Germinal center (tissue), 1 donor: ENCODE data around the gene ACOT4.
"Not testable (repeated sequence)": the region's sequence is repeated elsewhere in the genome, so short reads cannot be mapped to it uniquely, and the experiment has no call there.

ENCODE experiments used
- DNase-seq: peaks from one replicate; pipeline ENCODE4 v3.0.0; 2012; ENCODE audit warnings: mixed read lengths, low spot score

The ACOT4 gene

DNA sequence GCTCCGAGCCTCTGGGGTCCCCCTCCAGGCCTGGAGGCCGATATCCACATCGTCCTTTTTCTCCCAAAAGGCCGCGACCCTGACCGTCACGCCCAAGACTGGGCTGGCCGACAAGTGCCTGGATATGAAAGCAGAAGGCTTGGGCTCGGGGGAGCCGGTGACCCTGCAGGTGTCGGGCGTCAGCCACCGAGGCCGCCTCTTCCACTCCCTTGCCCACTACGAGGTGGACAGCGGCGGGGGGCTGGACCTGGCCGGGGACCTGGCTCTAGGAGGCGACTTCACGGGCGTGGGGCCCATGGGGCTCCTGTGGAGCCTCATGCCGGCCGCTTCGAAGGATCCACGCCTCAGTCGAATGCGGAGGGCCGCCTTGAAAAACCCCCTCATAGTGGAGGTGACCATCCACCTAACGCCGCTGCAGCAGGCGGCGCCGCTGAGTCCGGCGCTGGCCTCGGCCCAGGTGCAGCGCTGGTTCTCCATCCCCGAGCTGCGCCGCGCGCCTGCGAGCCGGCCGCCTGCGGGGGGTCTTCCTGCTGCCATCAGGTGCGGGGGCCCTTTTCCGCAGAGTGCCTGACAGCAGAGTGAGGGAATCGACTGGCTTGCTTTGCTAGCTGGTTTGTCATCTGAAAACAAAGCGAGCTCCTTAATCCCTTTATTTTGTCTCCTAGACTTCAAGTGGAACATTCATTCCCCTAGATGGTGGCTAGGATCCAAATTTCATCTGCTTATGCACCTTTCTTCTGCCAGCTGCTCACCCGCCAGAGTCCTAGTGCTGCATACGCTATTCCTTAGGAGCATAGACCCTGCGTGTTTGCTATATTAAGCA, 42.5 kb downstream of the ACOT4 start:
- no peak for DNase-seq

GRCh38 chr14:73636355-73636754, 44.7 kb downstream of the ACOT4 start:
- DNase-seq = not testable (repeated sequence)

- DNase-seq = no peak
Measured at GRCh38 chr14:73637830-73638229, 46.2 kb downstream of the ACOT4 start.

DNA sequence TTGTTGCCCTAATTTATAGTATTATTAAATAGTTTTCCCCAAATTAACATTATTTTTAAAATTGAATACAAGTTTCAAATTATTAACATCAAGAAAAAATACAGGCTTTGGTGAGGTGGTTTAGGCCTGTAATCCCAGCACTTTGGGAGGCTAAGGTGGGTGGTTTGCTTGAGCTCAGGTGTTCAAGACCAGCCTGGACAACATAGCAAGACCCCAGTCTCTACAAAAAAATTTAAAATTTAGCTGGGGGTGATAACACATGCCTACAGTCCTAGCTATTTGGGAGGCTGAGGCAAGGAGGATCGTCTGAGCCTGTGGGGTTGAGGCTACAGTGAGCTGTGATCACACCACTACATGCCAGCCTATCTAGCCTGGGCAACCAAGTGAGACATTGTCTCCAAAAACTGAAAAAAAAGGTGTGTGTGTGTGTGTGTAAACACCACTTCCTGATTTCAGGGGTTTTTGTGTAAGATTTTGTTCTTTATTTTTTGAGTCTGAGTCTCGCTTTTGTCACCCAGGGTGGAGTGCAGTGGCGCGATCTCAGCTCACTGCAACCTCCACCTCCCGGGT, 49.2 kb downstream of the ACOT4 start:
- DNase-seq = no peak

DNA sequence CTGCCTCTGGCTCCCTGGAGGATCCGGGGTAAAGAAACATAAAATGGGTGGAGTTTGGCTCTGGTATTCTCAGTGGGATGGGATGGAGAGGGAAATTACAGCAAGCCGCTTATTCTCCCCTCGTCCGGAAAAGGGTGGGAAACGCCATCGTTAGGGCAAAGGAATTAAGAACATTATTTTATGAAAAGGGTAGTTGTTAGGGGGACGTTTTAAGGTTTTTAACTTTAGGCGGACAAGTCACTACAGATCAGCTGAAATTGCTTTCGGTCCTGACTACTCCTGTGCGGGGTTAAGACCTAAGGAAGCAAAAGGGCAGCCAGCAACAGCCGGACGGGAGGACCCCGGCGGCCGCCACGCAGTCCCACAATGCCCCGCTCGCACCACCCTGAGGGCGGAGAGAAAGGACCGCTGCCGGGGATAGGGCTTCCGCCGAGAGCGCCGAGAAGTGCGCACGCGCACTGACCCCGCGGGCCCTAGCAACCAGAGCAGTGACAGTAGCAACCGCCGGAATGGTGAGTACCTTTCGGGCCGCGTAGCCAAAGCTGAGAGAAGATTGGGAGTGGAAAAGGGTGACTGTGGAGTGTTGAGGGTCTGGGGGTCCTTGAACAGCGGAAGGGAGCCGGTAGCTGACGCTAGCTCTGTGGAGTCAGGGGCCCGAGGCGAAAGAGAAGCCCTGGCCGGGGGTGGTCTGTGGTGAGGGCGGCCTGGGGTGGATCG, 53.0 kb downstream of the ACOT4 start, which contains the start of gene DNAL1:
TSS of gene DNAL1 (plus strand) at position 456 of the 717 bp plus-strand sequence. CDS start at position 510, 54 bp downstream.
- peak; percentile 97 for DNase-seq

DNA sequence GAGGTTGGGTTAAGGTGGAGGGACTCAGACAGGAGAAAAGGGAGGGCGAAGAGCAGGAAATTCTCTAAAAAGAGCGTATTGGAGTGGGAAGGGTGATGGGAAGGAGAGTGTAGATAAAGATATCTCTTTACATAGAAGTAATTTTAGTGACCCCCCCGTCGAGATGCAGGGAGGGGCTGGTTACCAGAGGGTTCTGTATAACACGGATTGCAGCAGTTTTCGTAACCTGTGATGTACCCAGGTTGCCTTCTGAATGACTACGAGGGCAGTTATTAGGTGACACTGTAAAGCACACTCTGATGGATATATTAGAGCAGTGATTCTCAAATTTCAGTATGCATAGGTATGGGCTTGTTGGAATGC, 53.6 kb downstream of the ACOT4 start:
- no peak for DNase-seq
